PC-9 (cell line): Measurements from ENCODE around the gene SSBP4.

Source experiments
- EZH2 ChIP-seq: fragments of 200-600 bp; sonication (generic); IDR thresholded peaks from 2 replicates; pipeline ENCODE4 v1.8.0; 2017; ENCODE audit warnings: antibody characterized with exemption, low read depth
- TF ChIP-seq, protein P1 (sequence below): fragments of 200-600 bp; sonication (generic); conservative IDR thresholded peaks from 2 replicates; pipeline ENCODE4 v1.6.1; 2017; ENCODE audit warnings: mixed run types, antibody characterized with exemption, mild to moderate bottlenecking, moderate library complexity

DNA sequence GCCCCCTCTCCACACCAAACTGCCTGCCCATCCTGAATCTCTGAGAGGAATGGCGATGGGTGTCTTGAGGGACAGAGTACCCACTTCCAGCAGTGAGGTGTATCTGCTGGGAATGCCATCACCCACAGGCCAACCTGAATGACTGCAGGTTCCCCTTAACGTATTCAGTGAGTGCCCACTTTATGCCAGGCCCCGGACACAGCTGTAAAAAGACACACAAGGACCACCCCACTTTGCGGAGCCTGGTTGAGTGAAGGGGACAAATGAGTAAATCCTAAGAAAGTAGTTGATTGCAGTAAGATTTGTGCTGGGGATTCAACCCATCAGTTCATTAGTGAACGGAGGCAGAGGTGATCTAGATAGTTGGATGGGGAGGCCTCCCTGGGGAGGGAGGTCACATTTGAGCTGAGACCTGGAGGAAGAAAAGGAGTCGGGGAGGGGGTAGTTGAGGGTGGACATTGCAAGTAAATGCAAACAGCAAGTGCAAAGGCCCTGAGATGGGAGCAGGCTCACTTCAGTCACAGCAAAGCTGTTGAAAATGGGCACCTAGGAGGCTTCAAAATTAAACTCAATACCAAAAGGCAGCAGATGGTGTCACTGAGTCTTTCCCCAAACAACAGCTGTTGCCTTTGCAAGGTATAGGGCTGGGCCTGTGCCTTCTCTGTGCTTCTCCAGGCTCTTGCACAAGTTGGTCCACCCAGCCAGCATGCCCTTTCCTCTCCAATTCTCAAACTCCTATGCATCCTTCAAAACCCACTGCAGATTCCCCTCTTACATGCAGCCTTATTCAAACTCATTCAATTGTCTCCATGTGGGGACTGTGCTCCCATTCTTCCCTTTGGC, 28.9 kb upstream of the SSBP4 start:
- TF ChIP-seq, protein P1, sequence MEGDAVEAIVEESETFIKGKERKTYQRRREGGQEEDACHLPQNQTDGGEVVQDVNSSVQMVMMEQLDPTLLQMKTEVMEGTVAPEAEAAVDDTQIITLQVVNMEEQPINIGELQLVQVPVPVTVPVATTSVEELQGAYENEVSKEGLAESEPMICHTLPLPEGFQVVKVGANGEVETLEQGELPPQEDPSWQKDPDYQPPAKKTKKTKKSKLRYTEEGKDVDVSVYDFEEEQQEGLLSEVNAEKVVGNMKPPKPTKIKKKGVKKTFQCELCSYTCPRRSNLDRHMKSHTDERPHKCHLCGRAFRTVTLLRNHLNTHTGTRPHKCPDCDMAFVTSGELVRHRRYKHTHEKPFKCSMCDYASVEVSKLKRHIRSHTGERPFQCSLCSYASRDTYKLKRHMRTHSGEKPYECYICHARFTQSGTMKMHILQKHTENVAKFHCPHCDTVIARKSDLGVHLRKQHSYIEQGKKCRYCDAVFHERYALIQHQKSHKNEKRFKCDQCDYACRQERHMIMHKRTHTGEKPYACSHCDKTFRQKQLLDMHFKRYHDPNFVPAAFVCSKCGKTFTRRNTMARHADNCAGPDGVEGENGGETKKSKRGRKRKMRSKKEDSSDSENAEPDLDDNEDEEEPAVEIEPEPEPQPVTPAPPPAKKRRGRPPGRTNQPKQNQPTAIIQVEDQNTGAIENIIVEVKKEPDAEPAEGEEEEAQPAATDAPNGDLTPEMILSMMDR = no peak
- no peak for TF ChIP-seq EZH2
